PFSK-1 (cell line): ENCODE measurements around the gene RBMS3.

ENCODE experiments used
- FOXP2 ChIP-seq: optimal IDR thresholded peaks from 2 replicates; pipeline ENCODE3; 2011; ENCODE audit warnings: borderline replicate concordance, control low read depth, inconsistent platforms; ENCODE audit not compliant: insufficient read depth; ENCODE audit errors: extremely low read length, extremely low read depth
- POLR2AphosphoS5 ChIP-seq: IDR thresholded peaks from 2 replicates; pipeline ENCODE4 v1.6.1; 2012; ENCODE audit warnings: low read depth, mild to moderate bottlenecking, control low read depth, low read length, moderate library complexity
- REST ChIP-seq, 2 experiments: IDR thresholded peaks; 2 replicates each; pipeline versions ENCODE4 v1.6.1 to v1.8.0; 2011 to 2012; ENCODE audit warnings: low read depth in 2 of 2, low read length in 2 of 2, control low read depth in 1 of 2, inconsistent platforms in 1 of 2, mild to moderate bottlenecking in 1 of 2, moderate library complexity in 1 of 2; ENCODE audit not compliant: insufficient read depth in 1 of 2
- SIN3A ChIP-seq: IDR thresholded peaks from 2 replicates; pipeline ENCODE4 v1.6.1; 2012; ENCODE audit warnings: mild to moderate bottlenecking, low read length, moderate library complexity, borderline replicate concordance; ENCODE audit not compliant: insufficient read depth
- TAF1 ChIP-seq: IDR thresholded peaks from 2 replicates; pipeline ENCODE4 v1.6.1; 2012; ENCODE audit warnings: low read length, control low read depth, borderline replicate concordance; ENCODE audit not compliant: insufficient read depth

Gene RBMS3

GRCh38 chr3:29285471-29286071, 4.7 kb downstream of the RBMS3 start:
- TF ChIP-seq REST (IDR thresholded peaks at IDR 0.05; ENCODE audit: insufficient read depth in 1 of 2, low read depth in 2 of 2, low read length in 2 of 2) (no peak), TAF1 (no peak), SIN3A (no peak), POLR2AphosphoS5 (no peak), FOXP2 (no peak)

GRCh38 chr3:29286478-29287240, 5.8 kb downstream of the RBMS3 start:
- no peak for TF ChIP-seq SIN3A
- TF ChIP-seq FOXP2: no peak

GRCh38 chr3:29290596-29290995, 9.7 kb downstream of the RBMS3 start:
- TF ChIP-seq TAF1: no peak
- TF ChIP-seq POLR2AphosphoS5: no peak
- TF ChIP-seq SIN3A: no peak
- TF ChIP-seq REST (IDR thresholded peaks at IDR 0.05; ENCODE audit: insufficient read depth in 1 of 2, low read depth in 2 of 2, low read length in 2 of 2): no peak
- TF ChIP-seq FOXP2: no peak

- TF ChIP-seq FOXP2: no peak
- no peak for TF ChIP-seq SIN3A
- TF ChIP-seq POLR2AphosphoS5: no peak
- no peak for TF ChIP-seq TAF1
- TF ChIP-seq REST (IDR thresholded peaks at IDR 0.05; ENCODE audit: insufficient read depth in 1 of 2, low read depth in 2 of 2, low read length in 2 of 2): no peak
Measured at GRCh38 chr3:29291260-29291981, 10.6 kb downstream of the RBMS3 start.

GRCh38 chr3:29291982-29292363, 11.1 kb downstream of the RBMS3 start:
- TF ChIP-seq FOXP2 (no peak), POLR2AphosphoS5 (no peak), TAF1 (no peak), REST (IDR thresholded peaks at IDR 0.05; ENCODE audit: insufficient read depth in 1 of 2, low read depth in 2 of 2, low read length in 2 of 2) (no peak), SIN3A (no peak)
